HepG2 (cell line): ENCODE results near the gene LRRC28. TPM values are rescaled to one million over a fixed set of nuclear protein-coding genes. Genes with fewer than 3 reads are reported as not detected.
A peak's percentile ranks its signal among the peaks of the same experiment; 100 is the strongest.

Experiments used
- BHLHE40 ChIP-seq: IDR thresholded peaks from 2 replicates; pipeline ENCODE4 v1.6.1; 2011; ENCODE audit warnings: low read length, improper control_type of control experiment
- HNRNPUL1 ChIP-seq: fragments of 200-400 bp; formaldehyde crosslinking; IDR thresholded peaks from 2 replicates; pipeline ENCODE4 v1.6.1; 2017; ENCODE audit warnings: low read depth, mild to moderate bottlenecking, low read length, moderate library complexity
- NCOA2 ChIP-seq: sonication (generic); formaldehyde crosslinking; IDR thresholded peaks from 2 replicates; pipeline ENCODE4 v1.8.0; 2022; ENCODE audit warnings: inconsistent platforms
- NFIC ChIP-seq: IDR thresholded peaks from 2 replicates; pipeline ENCODE4 v1.6.1; 2012; ENCODE audit warnings: mild to moderate bottlenecking, low read length, inconsistent platforms
- SMC3 ChIP-seq: IDR thresholded peaks from 2 replicates; pipeline ENCODE4 v1.6.1; 2011; ENCODE audit warnings: low read length, improper control_type of control experiment
- SNAPC2 ChIP-seq: sonication (generic); formaldehyde crosslinking; IDR thresholded peaks from 2 replicates; pipeline ENCODE4 v1.8.1; 2022; ENCODE audit warnings: mild to moderate bottlenecking, missing genetic modification reagents
- ZNF10 ChIP-seq: sonication (generic); formaldehyde crosslinking; IDR thresholded peaks from 2 replicates; pipeline ENCODE4 v1.4.0; 2020; ENCODE audit warnings: mild to moderate bottlenecking, low read depth, missing genetic modification reagents, borderline replicate concordance
- ZNF232 ChIP-seq: sonication (generic); formaldehyde crosslinking; IDR thresholded peaks from 2 replicates; pipeline ENCODE4 v1.4.0; 2020; ENCODE audit warnings: missing genetic modification reagents, borderline replicate concordance
- ZNF343 ChIP-seq: sonication (generic); formaldehyde crosslinking; IDR thresholded peaks from 2 replicates; pipeline ENCODE4 v1.4.0; 2020; ENCODE audit warnings: mild to moderate bottlenecking, missing genetic modification reagents
- ZNF761 ChIP-seq: sonication (generic); formaldehyde crosslinking; conservative IDR thresholded peaks from 2 replicates; pipeline ENCODE4 v1.4.0; 2020; ENCODE audit warnings: mild to moderate bottlenecking, missing genetic modification reagents
- polyA plus RNA-seq, 8 experiments: library from polyadenylated mRNA; depleted of rRNA in 3 of 8; stranded (reverse) in 7 of 8; unstranded in 1 of 8; fragments of >200 nt; fragmentation: Illumina TruSeq in 4 of 8; extraction: Trizol in 4 of 8; gene quantifications; 2 replicates each; pipeline versions ENCODE4 v1.2.1 to v1.2.3, GENCODE V29; 2011 to 2016; ENCODE audit warnings: low read depth in 4 of 8, missing spikeins in 1 of 8, mixed read lengths in 1 of 8; ENCODE audit not compliant: insufficient read depth in 1 of 8
- total RNA-seq, 5 experiments: library from RNA; depleted of rRNA; stranded (reverse); fragments of >200 nt; fragmentation: Illumina TruSeq; extraction: Trizol; gene quantifications; 2 replicates each; pipeline ENCODE4 v1.2.3, GENCODE V29; 2016; ENCODE audit warnings: low read depth in 1 of 5
- TF ChIP-seq, protein P1 (sequence below): IDR thresholded peaks from 2 replicates; pipeline ENCODE4 v1.6.1; 2012; ENCODE audit warnings: low read depth, low read length, improper control_type of control experiment
- TF ChIP-seq, protein P2 (sequence below): sonication (generic); formaldehyde crosslinking; IDR thresholded peaks from 2 replicates; pipeline ENCODE4 v1.4.0; 2020; ENCODE audit warnings: missing genetic modification reagents, low read depth, mild to moderate bottlenecking, borderline replicate concordance
- TF ChIP-seq, protein P3 (sequence below): sonication (generic); formaldehyde crosslinking; IDR thresholded peaks from 2 replicates; pipeline ENCODE4 v1.4.0; 2020; ENCODE audit warnings: missing genetic modification reagents
- TF ChIP-seq, protein P4 (sequence below), 2 experiments: sonication (generic) in 1 of 2; formaldehyde crosslinking in 1 of 2; IDR thresholded peaks; 2 replicates each; pipeline versions ENCODE4 v1.6.1 to v1.9.0; 2014 to 2022; ENCODE audit warnings: antibody characterized with exemption in 1 of 2, borderline replicate concordance in 1 of 2, inconsistent platforms in 1 of 2, low read depth in 1 of 2, missing genetic modification reagents in 1 of 2
- TF ChIP-seq, protein P5 (sequence below): sonication (generic); formaldehyde crosslinking; conservative IDR thresholded peaks from 2 replicates; pipeline ENCODE4 v1.8.1; 2023; ENCODE audit warnings: missing genetic modification reagents

The LRRC28 gene
- total and polyA plus RNA-seq, 2 of the 13 experiments (the other 11 are each of a cell fraction or from before 2014, with no cell fraction given): 17.5 to 21.3 TPM

DNA sequence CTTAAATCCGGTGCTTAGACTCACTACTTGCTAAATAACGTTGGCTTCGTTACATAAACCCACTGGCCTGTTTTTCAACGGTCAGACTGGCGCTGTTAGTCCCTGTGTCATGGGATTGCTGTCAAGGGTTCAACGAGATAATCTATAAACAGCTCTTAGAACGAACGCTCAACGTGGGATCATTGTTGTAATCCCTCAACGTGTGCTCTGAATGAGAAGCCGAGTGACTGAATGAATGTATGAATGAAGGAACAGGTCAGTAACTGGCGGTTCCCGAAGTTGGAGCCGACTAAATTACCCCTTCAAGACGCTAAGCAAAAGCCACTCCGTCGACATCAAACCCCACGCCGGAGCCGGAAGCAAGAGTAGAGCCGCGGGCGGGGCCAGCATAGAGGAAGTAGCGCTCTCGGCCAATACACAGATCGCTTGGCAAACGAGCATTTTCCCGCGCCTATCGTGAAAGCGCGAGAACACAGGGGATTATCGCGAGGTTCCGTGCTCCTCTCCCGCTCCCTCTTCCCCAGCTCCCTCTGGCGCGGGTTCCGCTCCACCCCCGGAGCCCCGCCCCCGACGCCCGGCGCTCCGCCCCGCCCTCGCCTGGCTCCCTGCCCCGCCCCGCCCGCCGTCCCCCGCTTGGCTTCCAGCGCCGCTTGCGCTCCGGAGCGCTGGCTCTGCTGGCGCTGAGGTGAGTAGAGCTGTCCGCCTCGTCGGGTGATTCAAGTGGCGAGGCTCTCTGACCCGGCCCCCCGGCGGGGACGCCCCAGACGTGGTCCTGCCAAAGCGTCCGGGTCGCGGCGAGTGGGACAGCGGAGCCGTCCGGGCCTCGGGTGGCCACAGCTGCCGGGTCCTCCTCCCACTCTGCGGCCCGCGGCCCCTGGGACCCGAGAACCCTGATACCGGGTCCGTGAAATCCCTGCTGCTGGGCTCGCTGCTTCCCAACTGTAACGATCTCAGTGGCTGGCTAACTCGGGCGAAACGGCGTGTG, at the start of gene LRRC28 (continued):
- TF ChIP-seq HNRNPUL1 (no peak), ZNF232 (CRISPR knock-in tag) (no peak), ZNF761 (CRISPR knock-in tag) (no peak), SNAPC2 (peak; percentile 48; the same call in 1 of the 2 replicates), ZNF10 (CRISPR knock-in tag) (no peak), NCOA2 (CRISPR knock-in tag) (no peak), NFIC (no peak), SMC3 (no peak), ZNF343 (CRISPR knock-in tag) (no peak), BHLHE40 (no peak)
- TF ChIP-seq, protein P1, sequence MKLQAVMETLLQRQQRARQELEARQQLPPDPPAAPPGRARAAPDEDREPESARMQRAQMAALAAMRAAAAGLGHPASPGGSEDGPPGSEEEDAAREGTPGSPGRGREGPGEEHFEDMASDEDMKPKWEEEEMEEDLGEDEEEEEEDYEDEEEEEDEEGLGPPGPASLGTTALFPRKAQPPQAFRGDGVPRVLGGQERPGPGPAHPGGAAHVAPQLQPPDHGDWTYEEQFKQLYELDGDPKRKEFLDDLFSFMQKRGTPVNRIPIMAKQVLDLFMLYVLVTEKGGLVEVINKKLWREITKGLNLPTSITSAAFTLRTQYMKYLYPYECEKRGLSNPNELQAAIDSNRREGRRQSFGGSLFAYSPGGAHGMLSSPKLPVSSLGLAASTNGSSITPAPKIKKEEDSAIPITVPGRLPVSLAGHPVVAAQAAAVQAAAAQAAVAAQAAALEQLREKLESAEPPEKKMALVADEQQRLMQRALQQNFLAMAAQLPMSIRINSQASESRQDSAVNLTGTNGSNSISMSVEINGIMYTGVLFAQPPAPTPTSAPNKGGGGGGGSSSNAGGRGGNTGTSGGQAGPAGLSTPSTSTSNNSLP: 0 out of 2 replicates have a peak, but pooled peaks have one; percentile 37
- TF ChIP-seq, protein P2, sequence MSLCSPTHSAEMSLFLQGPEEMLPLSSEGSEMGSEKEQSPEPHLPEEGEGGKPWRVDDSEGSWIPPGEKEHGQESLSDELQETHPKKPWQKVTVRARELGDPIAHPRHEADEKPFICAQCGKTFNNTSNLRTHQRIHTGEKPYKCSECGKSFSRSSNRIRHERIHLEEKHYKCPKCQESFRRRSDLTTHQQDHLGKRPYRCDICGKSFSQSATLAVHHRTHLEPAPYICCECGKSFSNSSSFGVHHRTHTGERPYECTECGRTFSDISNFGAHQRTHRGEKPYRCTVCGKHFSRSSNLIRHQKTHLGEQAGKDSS (CRISPR knock-in tag): no peak
- TF ChIP-seq, protein P3, sequence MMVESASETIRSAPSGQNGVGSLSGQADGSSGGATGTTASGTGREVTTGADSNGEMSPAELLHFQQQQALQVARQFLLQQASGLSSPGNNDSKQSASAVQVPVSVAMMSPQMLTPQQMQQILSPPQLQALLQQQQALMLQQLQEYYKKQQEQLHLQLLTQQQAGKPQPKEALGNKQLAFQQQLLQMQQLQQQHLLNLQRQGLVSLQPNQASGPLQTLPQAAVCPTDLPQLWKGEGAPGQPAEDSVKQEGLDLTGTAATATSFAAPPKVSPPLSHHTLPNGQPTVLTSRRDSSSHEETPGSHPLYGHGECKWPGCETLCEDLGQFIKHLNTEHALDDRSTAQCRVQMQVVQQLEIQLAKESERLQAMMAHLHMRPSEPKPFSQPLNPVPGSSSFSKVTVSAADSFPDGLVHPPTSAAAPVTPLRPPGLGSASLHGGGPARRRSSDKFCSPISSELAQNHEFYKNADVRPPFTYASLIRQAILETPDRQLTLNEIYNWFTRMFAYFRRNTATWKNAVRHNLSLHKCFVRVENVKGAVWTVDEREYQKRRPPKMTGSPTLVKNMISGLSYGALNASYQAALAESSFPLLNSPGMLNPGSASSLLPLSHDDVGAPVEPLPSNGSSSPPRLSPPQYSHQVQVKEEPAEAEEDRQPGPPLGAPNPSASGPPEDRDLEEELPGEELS: peak; percentile 12; the same call in 1 of the 2 replicates
- TF ChIP-seq, protein P4, sequence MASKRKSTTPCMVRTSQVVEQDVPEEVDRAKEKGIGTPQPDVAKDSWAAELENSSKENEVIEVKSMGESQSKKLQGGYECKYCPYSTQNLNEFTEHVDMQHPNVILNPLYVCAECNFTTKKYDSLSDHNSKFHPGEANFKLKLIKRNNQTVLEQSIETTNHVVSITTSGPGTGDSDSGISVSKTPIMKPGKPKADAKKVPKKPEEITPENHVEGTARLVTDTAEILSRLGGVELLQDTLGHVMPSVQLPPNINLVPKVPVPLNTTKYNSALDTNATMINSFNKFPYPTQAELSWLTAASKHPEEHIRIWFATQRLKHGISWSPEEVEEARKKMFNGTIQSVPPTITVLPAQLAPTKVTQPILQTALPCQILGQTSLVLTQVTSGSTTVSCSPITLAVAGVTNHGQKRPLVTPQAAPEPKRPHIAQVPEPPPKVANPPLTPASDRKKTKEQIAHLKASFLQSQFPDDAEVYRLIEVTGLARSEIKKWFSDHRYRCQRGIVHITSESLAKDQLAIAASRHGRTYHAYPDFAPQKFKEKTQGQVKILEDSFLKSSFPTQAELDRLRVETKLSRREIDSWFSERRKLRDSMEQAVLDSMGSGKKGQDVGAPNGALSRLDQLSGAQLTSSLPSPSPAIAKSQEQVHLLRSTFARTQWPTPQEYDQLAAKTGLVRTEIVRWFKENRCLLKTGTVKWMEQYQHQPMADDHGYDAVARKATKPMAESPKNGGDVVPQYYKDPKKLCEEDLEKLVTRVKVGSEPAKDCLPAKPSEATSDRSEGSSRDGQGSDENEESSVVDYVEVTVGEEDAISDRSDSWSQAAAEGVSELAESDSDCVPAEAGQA (IDR thresholded peaks at IDR 0.05; ENCODE audit: low read depth): peak; percentile 18; the same call in 1 of the 2 replicates
- TF ChIP-seq, protein P4 (CRISPR knock-in tag; IDR thresholded peaks at IDR 0.05; ENCODE audit: borderline replicate concordance): no peak
- TF ChIP-seq, protein P5, sequence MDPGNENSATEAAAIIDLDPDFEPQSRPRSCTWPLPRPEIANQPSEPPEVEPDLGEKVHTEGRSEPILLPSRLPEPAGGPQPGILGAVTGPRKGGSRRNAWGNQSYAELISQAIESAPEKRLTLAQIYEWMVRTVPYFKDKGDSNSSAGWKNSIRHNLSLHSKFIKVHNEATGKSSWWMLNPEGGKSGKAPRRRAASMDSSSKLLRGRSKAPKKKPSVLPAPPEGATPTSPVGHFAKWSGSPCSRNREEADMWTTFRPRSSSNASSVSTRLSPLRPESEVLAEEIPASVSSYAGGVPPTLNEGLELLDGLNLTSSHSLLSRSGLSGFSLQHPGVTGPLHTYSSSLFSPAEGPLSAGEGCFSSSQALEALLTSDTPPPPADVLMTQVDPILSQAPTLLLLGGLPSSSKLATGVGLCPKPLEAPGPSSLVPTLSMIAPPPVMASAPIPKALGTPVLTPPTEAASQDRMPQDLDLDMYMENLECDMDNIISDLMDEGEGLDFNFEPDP (CRISPR knock-in tag): no peak
